ENCODE results near the gene WDR1. TPM values are rescaled to one million over a fixed set of nuclear protein-coding genes. Genes with fewer than 3 reads are reported as not detected.

WDR1 gene
- polyA plus RNA-seq, 1 donor = 164 TPM

DNA sequence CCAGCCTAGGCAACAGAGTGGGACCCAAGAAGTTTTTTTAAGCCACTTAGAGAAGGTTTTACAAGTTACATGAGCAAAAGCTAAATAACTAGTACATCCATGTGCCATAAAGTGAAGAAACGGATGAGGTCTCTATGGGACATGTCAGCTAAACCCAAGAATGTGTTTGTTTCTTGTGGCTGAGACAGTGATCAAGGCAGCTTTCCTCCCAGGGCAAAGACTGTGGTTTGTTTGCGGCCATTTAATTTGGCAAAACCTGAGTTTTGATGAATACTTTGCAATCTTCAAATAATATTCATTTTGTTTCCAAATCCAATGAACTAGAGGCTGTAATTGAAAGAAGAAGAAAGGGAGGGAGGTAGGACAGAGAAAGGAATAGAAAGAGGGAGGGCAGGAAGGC lies 50.4 kb downstream of the WDR1 start:
- DNase-seq = no peak

DNA sequence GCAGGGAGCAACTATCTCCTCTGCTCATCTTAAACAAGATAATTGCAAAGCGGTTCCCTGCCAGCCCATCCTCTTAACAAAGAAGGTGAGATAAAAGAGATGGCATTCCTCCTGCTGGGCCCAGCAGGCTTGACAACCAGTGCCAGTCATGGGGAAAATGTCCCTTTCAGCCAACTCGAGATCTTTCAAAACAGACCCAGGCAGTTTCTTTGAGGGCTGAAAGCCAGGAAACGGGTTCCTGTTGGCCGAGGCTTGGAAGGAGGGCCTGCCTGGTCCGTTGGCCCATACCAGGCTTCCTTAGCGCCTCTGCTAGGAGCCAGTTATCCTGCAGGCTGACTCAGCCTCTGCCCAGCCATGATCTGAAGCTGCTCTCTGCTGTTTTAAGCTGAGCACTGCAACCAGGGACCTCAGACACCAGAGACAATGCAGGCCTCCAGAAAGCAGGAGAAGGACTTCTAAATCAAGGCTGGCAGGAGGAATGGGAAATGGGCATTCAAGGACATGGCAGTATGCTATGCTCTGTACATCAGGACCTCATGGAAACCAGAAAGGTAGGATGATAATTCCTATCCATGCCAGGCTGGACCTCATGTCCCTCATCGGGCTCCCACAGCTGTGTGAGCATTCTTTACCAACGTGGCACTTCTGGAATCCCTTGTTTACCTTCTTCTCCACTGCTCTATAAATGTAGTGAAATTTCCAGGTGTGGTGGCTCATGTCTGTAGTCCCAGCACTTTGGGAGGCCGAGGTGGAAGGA lies 52.9 kb downstream of the WDR1 start:
- peak; percentile 54 for DNase-seq

GRCh38 chr4:10061650-10062415 lies 54.8 kb downstream of the WDR1 start:
- DNase-seq = no peak

GRCh38 chr4:10058371-10058770 lies 58.2 kb downstream of the WDR1 start:
- DNase-seq = no peak

DNA sequence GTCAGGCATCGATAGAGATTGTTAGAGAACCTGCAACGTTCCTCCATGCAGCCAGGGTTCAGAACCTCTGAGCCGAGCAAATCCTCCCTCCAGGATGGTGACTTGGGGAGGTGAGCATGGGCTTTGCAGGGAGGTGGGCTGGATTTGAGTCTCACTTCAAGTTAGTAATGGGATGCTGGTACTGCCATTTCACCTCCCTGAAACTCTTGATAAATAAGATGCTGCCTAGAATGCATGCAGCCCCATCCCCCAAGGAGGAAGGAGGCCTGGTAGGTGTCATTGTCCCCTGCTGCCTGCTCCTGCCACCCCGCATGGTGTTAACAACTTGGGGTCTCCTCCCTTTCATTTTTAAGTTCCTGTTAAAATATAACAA lies 59.6 kb downstream of the WDR1 start:
- no peak for DNase-seq

DNA sequence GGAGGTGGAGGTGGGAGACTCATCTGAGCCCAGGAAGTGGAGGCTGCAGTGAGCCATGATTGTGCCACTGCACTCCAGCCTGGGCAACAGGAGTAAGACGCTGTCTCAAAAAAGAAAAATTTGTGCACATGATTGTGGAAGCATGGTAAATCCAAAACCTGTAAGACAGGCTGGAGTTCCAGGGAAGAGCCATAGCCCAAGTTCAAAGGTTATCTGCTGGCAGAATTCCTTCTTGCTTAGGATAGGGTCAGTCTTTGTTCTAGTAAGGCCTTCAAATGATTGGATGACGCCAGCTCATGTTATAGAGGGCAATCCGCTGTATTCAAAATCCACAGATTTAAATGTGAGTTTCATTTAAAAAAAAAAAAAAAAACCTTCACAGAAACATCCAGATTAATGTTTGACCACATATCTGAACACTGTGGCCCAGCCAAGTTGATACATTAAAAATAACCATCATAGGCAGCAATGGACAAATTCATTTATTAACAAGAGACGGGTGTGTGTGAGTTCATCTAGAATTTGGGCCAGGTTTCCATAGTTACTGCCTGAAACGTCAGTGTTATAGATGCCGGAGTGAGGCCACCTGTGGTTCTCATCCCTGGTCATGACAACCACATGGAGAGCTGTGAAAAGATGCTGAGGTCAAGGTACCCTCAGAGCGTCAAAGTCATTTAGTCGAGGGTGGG lies 60.1 kb downstream of the WDR1 start:
- DNase-seq = no peak

DNA sequence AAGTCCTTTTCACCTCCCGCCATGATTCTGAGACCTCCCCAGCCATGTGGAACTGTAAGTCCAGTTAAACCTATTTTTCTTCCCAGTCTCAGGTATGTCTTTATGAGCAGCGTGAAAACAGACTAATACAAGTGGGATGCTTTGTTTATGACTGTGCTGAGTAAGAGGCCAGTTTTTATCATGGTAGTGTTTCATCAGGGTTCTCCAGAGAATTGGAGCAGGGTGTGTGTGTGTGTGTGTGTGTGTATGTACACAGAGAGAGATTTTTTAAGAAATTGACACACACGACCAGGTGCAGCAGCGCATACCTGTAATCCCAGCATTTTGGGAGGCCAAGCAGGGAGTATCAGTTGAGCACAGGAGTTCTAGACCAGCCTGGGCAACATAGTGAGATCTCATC lies 60.7 kb downstream of the WDR1 start:
- DNase-seq = no peak

GRCh38 chr4:10054571-10055041 lies 62.0 kb downstream of the WDR1 start:
- no peak for DNase-seq

- no peak for DNase-seq
These were observed 62.8 kb downstream of the WDR1 start for GRCh38 chr4:10053635-10054453.

DNA sequence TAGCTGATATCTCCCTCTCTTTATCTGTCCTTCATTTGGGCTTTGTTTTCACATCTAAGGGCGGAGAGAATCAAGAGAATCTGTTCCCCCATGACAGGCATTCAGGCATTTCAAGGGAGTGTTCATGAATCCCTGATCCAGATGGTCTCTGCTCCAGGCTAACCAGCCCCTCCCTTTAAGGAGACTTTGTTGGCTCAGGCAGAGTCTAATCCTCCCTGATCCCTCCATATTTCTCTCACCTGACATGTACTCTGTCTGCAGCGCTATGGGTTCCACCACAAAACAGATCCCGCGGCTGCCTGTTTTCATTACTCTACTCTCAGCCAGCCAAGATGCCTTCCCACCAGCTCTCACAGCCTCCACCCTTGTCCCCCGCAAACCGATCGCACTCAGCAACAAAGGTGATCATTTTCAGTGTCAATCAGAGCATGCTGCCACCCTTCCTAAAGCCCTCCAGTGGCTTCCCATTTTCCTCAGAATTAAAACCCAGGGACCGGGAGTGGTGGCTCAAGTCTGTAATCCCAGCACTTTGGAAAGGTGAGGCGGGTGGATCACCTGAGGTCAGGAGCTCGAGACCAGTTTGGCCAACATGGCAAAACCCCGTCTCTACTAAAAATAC lies 65.0 kb downstream of the WDR1 start:
- DNase-seq = no peak

DNA sequence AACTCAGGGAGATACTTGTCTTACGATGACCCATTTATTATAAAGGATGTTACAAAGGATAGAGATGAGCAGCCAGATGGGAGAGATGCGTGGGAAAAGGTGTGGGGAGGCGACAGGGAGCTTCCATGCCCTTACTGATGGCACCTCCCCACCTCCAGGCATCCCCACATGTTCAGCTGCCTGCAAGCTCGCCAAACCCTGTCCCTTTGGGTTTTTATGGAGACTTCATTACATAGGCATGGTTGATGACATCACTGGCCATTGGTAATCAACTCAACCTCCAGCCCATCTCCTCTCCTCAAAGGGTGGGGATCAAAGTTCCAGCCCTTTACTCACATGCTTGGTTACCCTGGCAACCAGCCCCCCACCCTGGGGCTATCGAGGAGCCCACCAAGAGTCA lies 65.9 kb downstream of the WDR1 start:
- no peak for DNase-seq

- no peak for DNase-seq
These were observed 66.3 kb downstream of the WDR1 start for GRCh38 chr4:10050261-10050661.

GRCh38 chr4:10048941-10049697 lies 67.5 kb downstream of the WDR1 start:
- no peak for DNase-seq

DNA sequence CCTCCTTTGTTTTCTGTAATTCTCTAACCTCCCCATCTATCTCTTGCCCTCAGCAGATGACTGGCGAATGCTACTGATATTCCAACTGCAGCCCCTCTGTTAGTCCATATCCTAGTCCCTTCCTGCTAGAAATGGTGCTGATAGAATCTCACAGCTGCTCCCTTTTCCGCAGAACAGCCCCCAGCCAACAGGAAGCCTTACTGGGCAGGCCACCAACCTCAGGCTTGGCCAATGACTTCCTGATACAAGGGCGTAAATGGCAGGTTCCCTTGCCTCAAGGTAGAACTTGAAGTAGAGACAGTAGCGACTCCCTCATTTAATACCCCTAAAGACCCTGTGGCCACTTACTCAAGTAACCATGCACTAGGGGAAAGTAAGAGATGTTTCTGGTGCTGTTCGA lies 68.6 kb downstream of the WDR1 start:
- no peak for DNase-seq

DNA sequence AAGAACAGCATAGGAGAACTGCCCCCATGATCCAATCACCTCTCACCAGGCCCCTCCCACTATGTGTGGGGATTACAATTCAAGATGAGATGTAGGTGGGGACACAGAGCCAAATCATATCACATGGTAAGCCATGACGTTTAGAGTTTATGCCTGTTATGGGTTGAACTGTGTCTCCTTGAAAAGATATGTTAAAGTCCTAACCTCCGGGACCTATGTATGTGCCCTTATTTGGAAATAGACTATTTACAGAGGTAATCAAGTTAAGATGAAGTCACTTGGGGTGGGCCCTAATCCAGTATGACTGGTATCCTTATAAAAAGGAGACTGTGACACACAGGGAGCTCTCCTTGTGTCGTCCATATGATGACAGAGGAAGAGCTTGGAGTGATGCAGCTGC lies 70.1 kb downstream of the WDR1 start:
- DNase-seq = no peak

GRCh38 chr4:10045481-10045880 lies 71.1 kb downstream of the WDR1 start:
- DNase-seq = no peak

DNA sequence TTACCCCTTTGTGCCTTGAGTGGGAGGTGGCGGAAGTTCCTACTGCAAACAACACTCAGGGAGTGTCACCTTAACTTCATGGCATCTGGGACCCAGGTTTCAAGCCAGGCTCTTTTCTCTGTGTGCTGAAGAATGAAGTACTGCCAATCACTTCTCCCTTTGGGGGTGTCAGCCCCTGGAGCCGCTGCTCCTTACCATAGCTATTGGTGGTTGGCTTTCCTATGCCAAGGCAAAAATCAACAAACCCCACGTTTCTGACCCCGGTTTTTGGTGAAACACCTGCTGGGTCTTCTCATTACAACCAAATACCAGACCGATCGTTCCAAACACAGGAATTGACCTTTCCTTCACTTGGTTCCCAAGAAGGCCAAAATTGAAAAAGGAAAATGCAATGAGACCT lies 75.6 kb downstream of the WDR1 start:
- no peak for DNase-seq

DNA sequence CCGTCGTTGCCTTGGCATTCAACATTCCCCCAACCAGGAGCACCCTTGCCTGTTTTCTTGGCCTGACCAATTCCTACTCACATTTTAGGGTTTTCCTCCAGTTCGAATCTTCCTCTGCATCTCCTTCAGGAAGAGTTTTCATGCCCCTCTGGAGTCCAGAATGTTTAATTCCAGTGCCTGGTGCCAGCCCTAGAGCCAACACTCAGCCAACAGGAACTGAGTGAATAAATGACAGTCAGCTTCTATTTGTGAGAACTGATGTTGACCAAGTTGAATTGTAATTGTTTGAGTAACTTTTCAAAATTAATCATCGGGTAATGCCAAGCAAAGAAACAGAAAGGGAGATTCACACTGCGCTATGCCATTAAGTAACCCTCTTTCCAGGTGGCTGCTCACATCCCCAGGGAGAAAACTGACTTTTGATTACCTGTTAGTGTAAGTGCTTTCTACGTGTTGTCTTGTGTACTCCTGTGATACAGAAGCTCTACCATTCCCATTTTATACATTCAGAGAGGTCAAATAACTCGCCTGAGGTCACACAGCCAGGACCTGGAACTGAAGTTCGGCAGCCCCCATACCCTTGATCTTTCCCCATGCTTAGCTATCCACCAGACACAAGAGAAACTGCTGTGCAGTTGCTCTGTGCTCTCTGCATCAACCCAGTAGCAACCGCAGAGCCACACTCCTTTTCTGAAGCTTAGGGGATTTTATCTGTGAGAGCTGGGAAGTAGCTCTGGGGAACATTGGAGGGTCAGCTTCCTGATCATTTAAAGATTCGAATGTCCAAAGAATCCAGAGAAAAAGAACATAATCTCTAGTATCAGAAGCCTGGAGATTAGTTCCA lies 76.3 kb downstream of the WDR1 start:
- no peak for DNase-seq

GRCh38 chr4:10036807-10037342 lies 79.7 kb downstream of the WDR1 start:
- DNase-seq = no peak

DNA sequence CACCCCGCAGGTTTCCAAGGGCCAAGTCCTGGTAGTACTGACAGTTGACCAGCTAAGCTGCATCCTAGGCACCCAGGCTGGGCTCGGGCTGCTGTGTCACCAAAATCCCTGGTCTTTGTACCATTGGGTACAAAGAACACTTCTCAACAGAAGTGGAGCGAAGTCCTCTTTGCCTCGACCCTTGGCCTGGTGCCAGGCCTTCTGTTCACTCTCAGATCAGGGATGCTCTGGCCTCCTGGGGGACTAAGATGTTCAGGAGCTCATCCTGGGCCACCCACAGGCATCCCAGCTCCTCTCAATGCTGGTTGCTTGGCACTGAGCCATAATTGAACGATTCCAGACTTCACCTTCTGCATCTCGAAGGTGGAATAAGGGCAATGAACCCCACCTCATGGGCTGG lies 81.5 kb downstream of the WDR1 start:
- DNase-seq = no peak

Data from hindlimb muscle (tissue), 1 donor.